IMR-90 (cell line): ENCODE results near the gene KAZN. TPM values are rescaled to one million over a fixed set of nuclear protein-coding genes. Genes with fewer than 3 reads are reported as not detected.

Experiments used
- ATAC-seq: fragments of 200-7000 bp; cut with Tn5 transposase; 2 replicates; pipeline ENCODE4 v1.9.1; 2020; ENCODE audit warnings: low read depth, mild to moderate bottlenecking, moderate library complexity
- BruUV-seq: library from RNA; stranded (reverse); fragments of 400-500 nt; replicated peaks from 2 replicates; lab custom pipeline; 2021; lab: Mats Ljungman, UMichigan
- CTCF ChIA-PET: fragments of 300-600 bp; formaldehyde crosslinking; extraction: SDS; loops from one replicate; lab custom pipeline; 2021; ENCODE audit warnings: antibody characterized with exemption; lab: Yijun Ruan, JAX
- POLR2A ChIA-PET: fragments of 300-600 bp; sonication (Branson Sonifier 250); formaldehyde crosslinking; loops from one replicate; lab custom pipeline; 2022; ENCODE audit warnings: antibody characterized with exemption; ENCODE audit not compliant: unreplicated experiment; lab: Charles Lee
- DNase-seq: peaks from one replicate; pipeline ENCODE4 v3.0.0; 2013
- H2AFZ ChIP-seq: replicated peaks from 2 replicates; pipeline ENCODE3; 2013; ENCODE audit warnings: low read length, mild to moderate bottlenecking; ENCODE audit not compliant: poor library complexity
- H2AK5ac ChIP-seq: 2 replicates; pipeline ENCODE4 v1.6.1; 2013; ENCODE audit warnings: low read depth, low read length, inconsistent platforms
- H2AK9ac ChIP-seq: replicated peaks from 2 replicates; pipeline ENCODE3; 2013; ENCODE audit warnings: mild to moderate bottlenecking, low read depth, low read length, moderate library complexity; ENCODE audit not compliant: poor library complexity
- H2BK120ac ChIP-seq: 2 replicates; pipeline ENCODE4 v1.6.1; 2013; ENCODE audit warnings: low read depth, low read length, inconsistent platforms
- H2BK15ac ChIP-seq: 3 replicates; pipeline ENCODE4 v1.6.1; 2013; ENCODE audit warnings: low read depth, low read length, inconsistent platforms
- H2BK20ac ChIP-seq: 2 replicates; pipeline ENCODE4 v1.6.1; 2013; ENCODE audit warnings: low read depth, mild to moderate bottlenecking, inconsistent platforms, low read length, moderate library complexity
- H2BK5ac ChIP-seq: 2 replicates; pipeline ENCODE4 v1.6.1; 2013; ENCODE audit warnings: mild to moderate bottlenecking, low read depth, low read length, inconsistent platforms; ENCODE audit not compliant: poor library complexity, severe bottlenecking
- H3K14ac ChIP-seq: replicated peaks from 2 replicates; pipeline ENCODE4 v1.6.1; 2013; ENCODE audit warnings: low read depth, low read length, inconsistent platforms
- H3K18ac ChIP-seq: 2 replicates; pipeline ENCODE4 v1.6.1; 2013; ENCODE audit warnings: low read depth, low read length, control low read depth
- H3K23ac ChIP-seq: 2 replicates; pipeline ENCODE4 v1.6.1; 2013; ENCODE audit warnings: low read depth, low read length, inconsistent platforms
- H3K27ac ChIP-seq: 2 replicates; pipeline ENCODE4 v1.5.1; 2013; ENCODE audit warnings: mild to moderate bottlenecking, control low read depth, low read length; ENCODE audit not compliant: insufficient read depth
- H3K27me3 ChIP-seq: 2 replicates; pipeline ENCODE4 v1.6.1; 2013; ENCODE audit warnings: low read length; ENCODE audit not compliant: control insufficient read depth, insufficient read depth
- H3K36me3 ChIP-seq: 2 replicates; pipeline ENCODE4 v1.6.1; 2013; ENCODE audit warnings: low read length, mixed read lengths; ENCODE audit not compliant: control insufficient read depth, insufficient read depth
- H3K4ac ChIP-seq: 2 replicates; pipeline ENCODE4 v1.6.1; 2013; ENCODE audit warnings: low read depth, low read length, inconsistent platforms
- H3K4me1 ChIP-seq: 2 replicates; pipeline ENCODE4 v1.6.1; 2013; ENCODE audit warnings: low read length, mixed read lengths; ENCODE audit not compliant: control insufficient read depth, insufficient read depth
- H3K4me2 ChIP-seq: 2 replicates; pipeline ENCODE4 v1.6.1; 2013; ENCODE audit warnings: low read depth, mild to moderate bottlenecking, control low read depth, low read length, moderate library complexity
- H3K4me3 ChIP-seq: 2 replicates; pipeline ENCODE4 v1.5.1; 2013; ENCODE audit warnings: low read depth, mild to moderate bottlenecking, control low read depth, low read length, moderate library complexity; ENCODE audit not compliant: insufficient read depth
- H3K56ac ChIP-seq: 2 replicates; pipeline ENCODE4 v1.6.1; 2013; ENCODE audit warnings: low read length, inconsistent platforms; ENCODE audit not compliant: insufficient read depth; ENCODE audit errors: extremely low read depth
- H3K79me1 ChIP-seq, 2 experiments: 2 replicates each; pipeline ENCODE4 v1.6.1; 2013; ENCODE audit warnings: low read length in 2 of 2, inconsistent platforms in 1 of 2, low read depth in 1 of 2
- H3K9ac ChIP-seq: 2 replicates; pipeline ENCODE4 v1.6.1; 2013; ENCODE audit warnings: low read depth, low read length, control low read depth
- H3K9me1 ChIP-seq: 2 replicates; pipeline ENCODE4 v1.6.1; 2013; ENCODE audit warnings: low read length, inconsistent platforms; ENCODE audit not compliant: insufficient read depth
- H3K9me3 ChIP-seq: 2 replicates; pipeline ENCODE4 v1.6.1; 2013; ENCODE audit warnings: low read length; ENCODE audit not compliant: control insufficient read depth, insufficient read depth
- H4K20me1 ChIP-seq: 2 replicates; pipeline ENCODE4 v1.6.1; 2013; ENCODE audit warnings: low read length, inconsistent platforms; ENCODE audit not compliant: insufficient read depth
- H4K5ac ChIP-seq: 2 replicates; pipeline ENCODE4 v1.6.1; 2013; ENCODE audit warnings: mild to moderate bottlenecking, low read depth, low read length, control low read depth
- H4K8ac ChIP-seq, 2 experiments: 2 replicates each; pipeline ENCODE4 v1.6.1; 2013; ENCODE audit warnings: low read depth in 2 of 2, low read length in 2 of 2, control low read depth in 1 of 2, inconsistent platforms in 1 of 2
- H4K91ac ChIP-seq: 2 replicates; pipeline ENCODE4 v1.6.1; 2013; ENCODE audit warnings: low read depth, low read length, inconsistent platforms; ENCODE audit not compliant: insufficient read depth
- BHLHE40 ChIP-seq: fragments of 150-350 bp; IDR thresholded peaks from 2 replicates; pipeline ENCODE4 v1.6.1; 2016; ENCODE audit warnings: mild to moderate bottlenecking, low read depth, low read length
- CEBPB ChIP-seq: IDR thresholded peaks from 2 replicates; pipeline ENCODE4 v1.6.1; 2012; ENCODE audit warnings: low read depth, low read length, improper control_type of control experiment
- CHD1 ChIP-seq: IDR thresholded peaks from 2 replicates; pipeline ENCODE4 v1.6.1; 2012; ENCODE audit warnings: low read depth, low read length, improper control_type of control experiment
- CTCF ChIP-seq: conservative IDR thresholded peaks from 2 replicates; pipeline ENCODE4 v1.5.1; 2012; ENCODE audit warnings: mild to moderate bottlenecking, low read depth, low read length, improper control_type of control experiment
- FOS ChIP-seq: fragments of 150-350 bp; IDR thresholded peaks from 2 replicates; pipeline ENCODE4 v1.6.1; 2016; ENCODE audit warnings: low read depth, low read length
- MAFK ChIP-seq: IDR thresholded peaks from 2 replicates; pipeline ENCODE4 v1.6.1; 2012; ENCODE audit warnings: low read depth, low read length, improper control_type of control experiment
- MAZ ChIP-seq: IDR thresholded peaks from 2 replicates; pipeline ENCODE4 v1.6.1; 2012; ENCODE audit warnings: low read depth, mild to moderate bottlenecking, low read length, improper control_type of control experiment, moderate library complexity, borderline replicate concordance
- MXI1 ChIP-seq: IDR thresholded peaks from 2 replicates; pipeline ENCODE4 v1.6.1; 2012; ENCODE audit warnings: low read depth, mild to moderate bottlenecking, low read length, moderate library complexity, borderline replicate concordance
- NFE2L2 ChIP-seq: fragments of 150-350 bp; IDR thresholded peaks from 2 replicates; pipeline ENCODE4 v1.6.1; 2016; ENCODE audit warnings: low read depth, mild to moderate bottlenecking, low read length
- POLR2A ChIP-seq: IDR thresholded peaks from 2 replicates; pipeline ENCODE4 v1.6.1; 2012; ENCODE audit warnings: mild to moderate bottlenecking, low read depth, low read length
- RAD21 ChIP-seq: IDR thresholded peaks from 2 replicates; pipeline ENCODE4 v1.6.1; 2012; ENCODE audit warnings: low read length, improper control_type of control experiment
- RCOR1 ChIP-seq: IDR thresholded peaks from 2 replicates; pipeline ENCODE4 v1.6.1; 2012; ENCODE audit warnings: mild to moderate bottlenecking, low read length, improper control_type of control experiment; ENCODE audit not compliant: insufficient replicate concordance
- RFX5 ChIP-seq: IDR thresholded peaks from 2 replicates; pipeline ENCODE4 v1.8.0; 2012; ENCODE audit warnings: low read depth, mild to moderate bottlenecking, low read length, moderate library complexity
- SMC3 ChIP-seq: fragments of 150-350 bp; IDR thresholded peaks from 2 replicates; pipeline ENCODE4 v1.6.1; 2016; ENCODE audit warnings: low read depth, mild to moderate bottlenecking, antibody characterized with exemption, low read length, moderate library complexity
- WGBS, 2 experiments: methylation state at CpG; one replicate each; pipeline versions ENCODE4 v1.1.5 to v1.1.7; 2013; ENCODE audit warnings: missing lambda C conversion rate in 2 of 2; ENCODE audit not compliant: insufficient read length in 1 of 2; ENCODE audit errors: extremely low coverage in 2 of 2; 5-methylcytosine and 5-hydroxymethylcytosine counted together
- dilution Hi-C: fragments of 300-500 bp; cut with HindIII; formaldehyde crosslinking; loops from one replicate; pipeline ENCODE4 v1.14.3; 2018; ENCODE audit warnings: low sequenced_read_pairs; ENCODE audit not compliant: unreplicated experiment
- in situ Hi-C: fragments of 300-500 bp; cut with MboI; formaldehyde crosslinking; loops from 3 replicates; pipeline ENCODE4 v1.14.3; 2019; ENCODE audit warnings: low sequenced_read_pairs, inconsistent platforms, mixed read lengths
- intact Hi-C: fragments of 100-400 bp; cut with micrococcal nuclease; formaldehyde crosslinking; loops from 2 replicates; pipeline ENCODE4 v1.10.0; 2022
- polyA plus RNA-seq, 3 experiments: library from polyadenylated mRNA; depleted of rRNA; stranded (reverse); fragments of >200 nt; gene quantifications; 2 replicates each; pipeline ENCODE4 v1.2.3, GENCODE V29; 2012; ENCODE audit warnings: low replicate concordance in 1 of 3
- total RNA-seq: library from RNA; depleted of rRNA; stranded (reverse); fragments of >200 nt; gene quantifications from 2 replicates; pipeline ENCODE4 v1.2.3, GENCODE V29; 2012
- TF ChIP-seq, protein P1 (sequence below): fragments of 150-350 bp; IDR thresholded peaks from 2 replicates; pipeline ENCODE4 v1.6.1; 2017; ENCODE audit warnings: mild to moderate bottlenecking, antibody characterized with exemption, low read length, low read depth
- TF ChIP-seq, protein P2 (sequence below): fragments of 150-350 bp; IDR thresholded peaks from 2 replicates; pipeline ENCODE4 v1.6.1; 2016; ENCODE audit warnings: low read depth, mild to moderate bottlenecking, low read length, moderate library complexity, borderline replicate concordance

The KAZN gene
- total and polyA plus RNA-seq, 2 of the 4 experiments (the other 2 are of a cell fraction): 5.2 to 10.5 TPM

DNA sequence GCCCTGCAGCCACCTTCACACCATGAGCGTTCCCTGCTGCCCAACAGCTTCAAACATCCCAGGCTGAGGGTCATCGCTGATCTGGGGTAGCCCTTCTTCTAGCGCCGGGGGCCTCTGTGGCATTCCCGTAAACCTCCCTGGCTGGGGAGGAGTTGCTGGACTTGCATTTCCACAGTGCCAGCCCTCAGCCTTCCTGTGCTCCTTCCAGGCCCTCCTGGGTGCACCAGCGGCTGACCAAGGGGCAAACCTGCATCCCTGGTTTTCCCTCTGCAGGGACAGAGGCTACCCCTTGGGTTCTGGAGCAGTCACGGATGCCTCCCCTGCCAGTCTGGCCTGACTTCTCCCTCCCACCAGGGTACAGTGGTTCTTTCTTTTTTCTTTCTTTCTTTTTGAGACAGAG, 336.4 kb downstream of the KAZN start:
- H4K8ac ChIP-seq: no peak overlapping the region
- DNase-seq: no peak
- H3K23ac ChIP-seq: no peak overlapping the region
- 0 out of 2 replicates have a peak overlapping the region, but pooled peaks have one; percentile 18 for H2AK5ac ChIP-seq
- in situ Hi-C loops: loop anchor here (25.0 kb wide), 1 partner anchor 1173 kb away; no protein-coding TSS in a partner anchor
- H3K18ac ChIP-seq: no peak overlapping the region
- intact Hi-C loops: no loop called here
- peaks cover 9 to 38% of the 10 kb centered on the region in 2 experiments for H3K79me1 ChIP-seq
- H3K56ac ChIP-seq: no peak overlapping the region
- no peak overlapping the region for H3K27ac ChIP-seq
- TF ChIP-seq RFX5 (no peak), BHLHE40 (no peak), MXI1 (no peak), SMC3 (no peak), MAZ (no peak), CHD1 (no peak), FOS (no peak), RCOR1 (no peak), RAD21 (no peak), MAFK (no peak), POLR2A (no peak), NFE2L2 (no peak), CTCF (no peak), CEBPB (no peak)
- TF ChIP-seq, protein P1, sequence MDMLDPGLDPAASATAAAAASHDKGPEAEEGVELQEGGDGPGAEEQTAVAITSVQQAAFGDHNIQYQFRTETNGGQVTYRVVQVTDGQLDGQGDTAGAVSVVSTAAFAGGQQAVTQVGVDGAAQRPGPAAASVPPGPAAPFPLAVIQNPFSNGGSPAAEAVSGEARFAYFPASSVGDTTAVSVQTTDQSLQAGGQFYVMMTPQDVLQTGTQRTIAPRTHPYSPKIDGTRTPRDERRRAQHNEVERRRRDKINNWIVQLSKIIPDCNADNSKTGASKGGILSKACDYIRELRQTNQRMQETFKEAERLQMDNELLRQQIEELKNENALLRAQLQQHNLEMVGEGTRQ: no peak
- TF ChIP-seq, protein P2, sequence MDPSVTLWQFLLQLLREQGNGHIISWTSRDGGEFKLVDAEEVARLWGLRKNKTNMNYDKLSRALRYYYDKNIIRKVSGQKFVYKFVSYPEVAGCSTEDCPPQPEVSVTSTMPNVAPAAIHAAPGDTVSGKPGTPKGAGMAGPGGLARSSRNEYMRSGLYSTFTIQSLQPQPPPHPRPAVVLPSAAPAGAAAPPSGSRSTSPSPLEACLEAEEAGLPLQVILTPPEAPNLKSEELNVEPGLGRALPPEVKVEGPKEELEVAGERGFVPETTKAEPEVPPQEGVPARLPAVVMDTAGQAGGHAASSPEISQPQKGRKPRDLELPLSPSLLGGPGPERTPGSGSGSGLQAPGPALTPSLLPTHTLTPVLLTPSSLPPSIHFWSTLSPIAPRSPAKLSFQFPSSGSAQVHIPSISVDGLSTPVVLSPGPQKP: no peak
- H3K9me1 ChIP-seq: peaks cover 7% of the 10 kb centered on the region
- H3K14ac ChIP-seq: no peak overlapping the region
- BruUV-seq: no TSS peak
- peak overlapping the region; percentile 45 for H4K91ac ChIP-seq
- WGBS, 2 experiments: no CpG with 5 or more reads among the region's 7 CpGs
- no peaks in the 10 kb centered on the region for H3K36me3 ChIP-seq
- no peak overlapping the region for H2BK20ac ChIP-seq
- H2BK15ac ChIP-seq: no peak overlapping the region; the same call in 2 of the 3 replicates
- H3K9me3 ChIP-seq: no peaks in the 10 kb centered on the region
- H4K20me1 ChIP-seq: peaks cover 2% of the 10 kb centered on the region; the same call in 1 of the 2 replicates
- no peak overlapping the region for H3K9ac ChIP-seq
- H2AK9ac ChIP-seq: no peak overlapping the region
- no peak overlapping the region for H2BK120ac ChIP-seq
- no peak overlapping the region for H3K4me2 ChIP-seq
- H3K4me3 ChIP-seq: no peak overlapping the region
- H2BK5ac ChIP-seq: no peak overlapping the region
- no peak for ATAC-seq
- H3K4me1 ChIP-seq: peaks cover 14% of the 10 kb centered on the region
- H3K4ac ChIP-seq: no peak overlapping the region
- POLR2A ChIA-PET: no interaction called here
- H4K5ac ChIP-seq: no peak overlapping the region; the same call in 1 of the 2 replicates
- H3K27me3 ChIP-seq: no peaks in the 10 kb centered on the region
- CTCF ChIA-PET: no interaction called here
- no peak overlapping the region for H2AFZ ChIP-seq
- dilution Hi-C loops: no loop called here
